Stomach (tissue), 9 donors: ENCODE data around the gene IL1R2. TPM values are rescaled to one million over a fixed set of nuclear protein-coding genes. Genes with fewer than 3 reads are reported as not detected.

Experiments used
- DNase-seq, 2 donors: peaks; one replicate each; pipeline versions ENCODE4 v3.0.0 to v3.0.0-alpha.2; 2013 to 2019
- H3K27ac ChIP-seq, 5 donors: fragments of 200-600 bp in 4 of 5; sonication (generic) in 4 of 5; one replicate each; pipeline ENCODE4 v1.5.1; 2013 to 2019; ENCODE audit warnings: mild to moderate bottlenecking in 1 of 5, moderate library complexity in 1 of 5
- H3K27me3 ChIP-seq, 3 donors: fragments of 200-600 bp; sonication (generic); one replicate each; pipeline ENCODE4 v1.5.1; 2017 to 2019; ENCODE audit warnings: mixed run types in 1 of 3
- H3K36me3 ChIP-seq, 4 donors: fragments of 200-600 bp; sonication (generic); 1 replicate in 3 of 4; 2 replicates in 1 of 4; pipeline ENCODE4 v1.5.1; 2016 to 2019
- H3K4me1 ChIP-seq, 4 donors: fragments of 200-600 bp; sonication (generic); one replicate each; pipeline ENCODE4 v1.5.1; 2016 to 2019
- H3K4me3 ChIP-seq, 4 donors: fragments of 200-600 bp; sonication (generic) in 3 of 4; one replicate each; pipeline ENCODE4 v1.5.1; 2016 to 2019; ENCODE audit warnings: mild to moderate bottlenecking in 1 of 4
- H3K9me3 ChIP-seq, 4 donors: fragments of 200-600 bp; sonication (generic); one replicate each; pipeline ENCODE4 v1.5.1; 2016 to 2019
- EP300 ChIP-seq: sonication (generic); formaldehyde crosslinking; IDR thresholded peaks from one replicate; pipeline ENCODE4 v1.6.1; 2017; ENCODE audit warnings: antibody characterized with exemption
- POLR2A ChIP-seq, 4 donors: fragments of 450-650 bp; IDR thresholded peaks; one replicate each; pipeline ENCODE4 v1.6.1; 2016; ENCODE audit warnings: antibody characterized with exemption in 4 of 4, control low read depth in 2 of 4, mild to moderate bottlenecking in 1 of 4, moderate library complexity in 1 of 4
- POLR2AphosphoS5 ChIP-seq, 3 donors: sonication (generic); formaldehyde crosslinking; IDR thresholded peaks; one replicate each; pipeline ENCODE4 v1.6.1; 2016; ENCODE audit warnings: antibody characterized with exemption in 3 of 3
- WGBS, 5 donors: extraction: QIAGEN DNeasy Blood & Tissue Kit in 3 of 5; methylation state at CpG; one replicate each; pipeline versions ENCODE4 v1.1.5 to v1.1.7; 2013 to 2018; 5-methylcytosine and 5-hydroxymethylcytosine counted together
- intact Hi-C: fragments of 100-400 bp; cut with DNase I; formaldehyde crosslinking; loops from one replicate; pipeline ENCODE4 v1.15.1; 2023; ENCODE audit warnings: low total_unique reads
- polyA plus RNA-seq, 3 donors: library from polyadenylated mRNA; stranded (reverse); fragments of 200-250 nt; gene quantifications; one replicate each; pipeline ENCODE4 v1.2.3, GENCODE V29; 2013
- total RNA-seq, 5 donors: library from RNA; depleted of rRNA; stranded (reverse); fragments of >200 nt; gene quantifications; one replicate each; pipeline versions ENCODE4 v1.1.0 to v1.2.3, GENCODE V29; 2014 to 2016
- TF ChIP-seq, protein P1 (sequence below), 7 experiments: fragments of 450-650 bp in 4 of 7; fragments of 200-600 bp in 3 of 7; sonication (generic) in 3 of 7; IDR thresholded peaks; one replicate each; pipeline ENCODE4 v1.5.1; 2016 to 2019; ENCODE audit warnings: antibody characterized with exemption in 7 of 7, control low read depth in 2 of 7, mild to moderate bottlenecking in 1 of 7
- donor health status: healthy with polysubstance abuse.
- donor health status: Bipolar disorder and iron deficiency.
- donor health status: healthy.

Gene IL1R2
- total and polyA plus RNA-seq, 8 donors, result 2.3 to 111 (median 24.8) TPM

- 77 to 94% (median 89%) methylated on average over 3 of the region's 3 CpGs for WGBS, 5 donors
- intact Hi-C loops, result no loop called here
These were observed 48.5 kb downstream of the IL1R2 start for GRCh38 chr2:102040229-102040628.

GRCh38 chr2:102041351-102041750 lies 49.6 kb downstream of the IL1R2 start:
- intact Hi-C loops, result no loop called here
- no peak overlapping the region for H3K4me3 ChIP-seq
- 42 to 60% (median 56%) methylated on average over 2 of the region's 2 CpGs for WGBS, 5 donors
- H3K27me3 ChIP-seq, result no peaks in the 10 kb centered on the region
- no peaks in the 10 kb centered on the region for H3K36me3 ChIP-seq
- no peak for DNase-seq
- peak overlapping the region in 2 of 5 donors; percentile 13 to 15 for H3K27ac ChIP-seq
- H3K9me3 ChIP-seq, result no peaks in the 10 kb centered on the region
- H3K4me1 ChIP-seq, result peaks cover 0 to 36% (median 9%) of the 10 kb centered on the region in 4 donors
- TF ChIP-seq, protein P1, sequence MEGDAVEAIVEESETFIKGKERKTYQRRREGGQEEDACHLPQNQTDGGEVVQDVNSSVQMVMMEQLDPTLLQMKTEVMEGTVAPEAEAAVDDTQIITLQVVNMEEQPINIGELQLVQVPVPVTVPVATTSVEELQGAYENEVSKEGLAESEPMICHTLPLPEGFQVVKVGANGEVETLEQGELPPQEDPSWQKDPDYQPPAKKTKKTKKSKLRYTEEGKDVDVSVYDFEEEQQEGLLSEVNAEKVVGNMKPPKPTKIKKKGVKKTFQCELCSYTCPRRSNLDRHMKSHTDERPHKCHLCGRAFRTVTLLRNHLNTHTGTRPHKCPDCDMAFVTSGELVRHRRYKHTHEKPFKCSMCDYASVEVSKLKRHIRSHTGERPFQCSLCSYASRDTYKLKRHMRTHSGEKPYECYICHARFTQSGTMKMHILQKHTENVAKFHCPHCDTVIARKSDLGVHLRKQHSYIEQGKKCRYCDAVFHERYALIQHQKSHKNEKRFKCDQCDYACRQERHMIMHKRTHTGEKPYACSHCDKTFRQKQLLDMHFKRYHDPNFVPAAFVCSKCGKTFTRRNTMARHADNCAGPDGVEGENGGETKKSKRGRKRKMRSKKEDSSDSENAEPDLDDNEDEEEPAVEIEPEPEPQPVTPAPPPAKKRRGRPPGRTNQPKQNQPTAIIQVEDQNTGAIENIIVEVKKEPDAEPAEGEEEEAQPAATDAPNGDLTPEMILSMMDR (IDR thresholded peaks at IDR 0.05), result no peak
- TF ChIP-seq POLR2A (IDR thresholded peaks at IDR 0.05), result no peak
- TF ChIP-seq POLR2AphosphoS5 (IDR thresholded peaks at IDR 0.05), result peak; percentile 6 to 67 (median 51)

More at GRCh38 chr2:102040229-102040628, 48.5 kb downstream of the IL1R2 start:
- no peak for DNase-seq
- Histone ChIP-seq H3K27me3 (no peaks in the 10 kb centered on the region), H3K4me3 (no peak overlapping the region), H3K9me3 (no peaks in the 10 kb centered on the region), H3K36me3 (no peaks in the 10 kb centered on the region), H3K27ac (no peak overlapping the region), H3K4me1 (peaks cover 0 to 27% (median 4%) of the 10 kb centered on the region in 4 donors)
- no peak for TF ChIP-seq POLR2A (IDR thresholded peaks at IDR 0.05)
- TF ChIP-seq EP300, result no peak
- TF ChIP-seq, protein P1 (IDR thresholded peaks at IDR 0.05), result no peak
- TF ChIP-seq POLR2AphosphoS5 (IDR thresholded peaks at IDR 0.05), result no peak

DNA sequence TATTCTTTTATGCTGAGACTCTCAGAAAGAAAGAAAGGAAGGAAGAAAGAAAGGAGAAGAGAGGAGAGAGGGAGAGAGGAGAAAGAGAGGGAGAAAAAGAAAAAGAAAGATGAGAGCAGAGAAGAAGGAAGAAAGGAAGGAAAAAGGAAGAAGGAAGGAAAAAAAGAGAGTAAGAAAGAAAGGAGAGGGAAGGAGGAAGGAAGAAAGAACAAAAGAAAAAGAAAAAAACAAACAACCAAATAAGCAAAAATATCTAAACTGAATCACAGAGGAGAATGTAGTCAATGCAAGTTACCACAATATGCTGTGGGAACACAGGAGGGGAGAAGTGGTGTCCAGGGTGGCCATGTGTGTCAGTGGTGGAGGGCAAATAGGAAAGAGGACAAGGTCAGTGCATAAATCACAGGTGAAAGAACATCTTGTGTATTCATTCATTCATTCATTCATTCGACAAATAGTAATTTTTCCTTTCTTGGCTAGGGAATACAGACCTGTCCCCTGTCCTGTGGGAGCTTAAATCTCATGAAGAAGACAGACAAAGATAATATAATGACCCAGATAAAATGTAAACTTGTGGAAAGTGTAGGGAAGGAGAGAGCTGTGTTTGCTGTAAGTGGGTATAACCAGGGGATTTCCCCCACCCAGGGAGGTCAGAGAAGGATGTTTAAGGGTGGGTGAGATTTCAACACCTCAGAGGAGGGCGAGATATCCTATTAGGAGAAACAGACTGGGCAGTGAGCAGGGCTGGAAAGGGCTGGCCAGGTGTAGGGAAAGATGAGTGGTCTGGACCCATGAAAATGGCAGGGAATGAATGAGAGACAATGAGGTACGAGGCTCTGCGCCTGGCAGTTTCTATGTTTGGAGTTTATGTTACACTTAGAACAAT lies 50.7 kb downstream of the IL1R2 start:
- intact Hi-C loops, result no loop called here
- peaks cover 0 to 25% (median 11%) of the 10 kb centered on the region in 4 donors for H3K4me1 ChIP-seq
- no peak for DNase-seq
- no peaks in the 10 kb centered on the region for H3K9me3 ChIP-seq
- no peaks in the 10 kb centered on the region for H3K27me3 ChIP-seq
- H3K4me3 ChIP-seq, result no peak overlapping the region
- TF ChIP-seq, protein P1 (IDR thresholded peaks at IDR 0.05), result no peak
- TF ChIP-seq POLR2AphosphoS5 (IDR thresholded peaks at IDR 0.05), result no peak
- no peak for TF ChIP-seq POLR2A (IDR thresholded peaks at IDR 0.05)
- no peak for TF ChIP-seq EP300
- H3K27ac ChIP-seq, result no peak overlapping the region
- 89 to 95% (median 93%) methylated on average over 4 of the region's 4 CpGs for WGBS, 5 donors
- no peaks in the 10 kb centered on the region for H3K36me3 ChIP-seq

GRCh38 chr2:102043560-102043959 lies 51.8 kb downstream of the IL1R2 start:
- Histone ChIP-seq H3K27ac (no peak overlapping the region), H3K4me3 (no peak overlapping the region), H3K9me3 (no peaks in the 10 kb centered on the region), H3K27me3 (no peaks in the 10 kb centered on the region), H3K36me3 (no peaks in the 10 kb centered on the region), H3K4me1 (peaks cover 0 to 20% (median 13%) of the 10 kb centered on the region in 4 donors)
- whole genome bisulfite sequencing, 5 donors, result 94 to 100% (median 97%) methylated on average over 1 of the region's 1 CpG
- no peak for DNase-seq
- TF ChIP-seq, protein P1 (IDR thresholded peaks at IDR 0.05), result no peak
- TF ChIP-seq POLR2A (IDR thresholded peaks at IDR 0.05), result no peak
- TF ChIP-seq POLR2AphosphoS5 (IDR thresholded peaks at IDR 0.05), result no peak
- TF ChIP-seq EP300, result no peak
- intact Hi-C loops, result no loop called here
